ENCODE data around the gene GPR25.

The GPR25 gene, protein sequence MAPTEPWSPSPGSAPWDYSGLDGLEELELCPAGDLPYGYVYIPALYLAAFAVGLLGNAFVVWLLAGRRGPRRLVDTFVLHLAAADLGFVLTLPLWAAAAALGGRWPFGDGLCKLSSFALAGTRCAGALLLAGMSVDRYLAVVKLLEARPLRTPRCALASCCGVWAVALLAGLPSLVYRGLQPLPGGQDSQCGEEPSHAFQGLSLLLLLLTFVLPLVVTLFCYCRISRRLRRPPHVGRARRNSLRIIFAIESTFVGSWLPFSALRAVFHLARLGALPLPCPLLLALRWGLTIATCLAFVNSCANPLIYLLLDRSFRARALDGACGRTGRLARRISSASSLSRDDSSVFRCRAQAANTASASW

DNA sequence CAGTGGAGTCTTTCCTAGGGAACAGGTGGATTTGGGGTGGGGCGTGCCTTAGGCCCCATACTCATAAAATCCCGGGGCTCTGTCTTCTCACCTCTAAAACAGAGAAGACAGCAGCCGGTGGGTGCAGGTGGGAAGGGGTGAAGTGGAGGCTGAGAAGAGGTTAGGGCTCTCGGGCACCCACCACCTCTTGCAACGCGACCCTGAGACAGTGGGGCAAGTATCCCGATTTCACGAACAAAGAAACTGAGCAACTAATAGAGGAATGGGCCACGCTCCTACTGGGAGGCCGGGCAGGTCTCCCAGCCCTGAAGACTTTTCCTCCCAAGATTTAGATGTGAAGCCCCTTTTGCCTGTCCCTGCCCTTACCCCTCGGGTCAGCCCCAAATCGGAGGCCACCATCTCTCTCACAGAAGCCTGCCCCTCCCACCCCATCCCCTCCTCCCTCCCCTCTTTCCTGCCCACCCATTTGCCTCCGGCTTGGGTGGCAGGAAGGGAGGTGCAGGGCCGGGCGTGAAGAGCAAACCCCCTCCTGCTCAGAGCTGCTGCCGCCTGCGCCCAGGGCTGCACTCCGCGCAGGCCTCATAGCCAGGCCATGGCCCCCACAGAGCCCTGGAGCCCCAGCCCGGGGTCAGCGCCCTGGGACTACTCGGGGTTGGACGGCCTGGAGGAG, at the start of gene GPR25:
Gene GPR25 (plus strand): TSS at position 536 of the 670 bp plus-strand sequence. CDS start 57 bp downstream, at position 593.
- DNase-seq, result no peak

DNA sequence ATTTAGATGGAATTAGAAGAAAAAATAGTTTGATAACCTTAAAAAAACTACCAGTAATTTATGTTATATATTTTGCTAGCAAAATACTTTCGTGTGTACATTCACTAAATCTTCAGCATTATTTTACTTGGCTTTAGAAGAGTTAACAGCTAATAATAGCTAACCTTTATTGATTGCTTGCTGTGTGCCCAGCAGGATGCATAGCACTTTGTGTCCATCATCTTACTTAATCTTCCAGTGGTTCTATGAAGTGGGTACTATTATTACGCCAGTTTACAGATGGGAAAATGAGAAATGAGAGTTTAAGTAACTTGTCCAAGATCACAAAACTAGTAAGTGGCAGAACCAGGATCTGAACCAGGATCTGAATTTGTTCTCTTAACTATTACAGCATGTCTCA, 41.7 kb upstream of the GPR25 start:
- DNase-seq, result no peak

DNA sequence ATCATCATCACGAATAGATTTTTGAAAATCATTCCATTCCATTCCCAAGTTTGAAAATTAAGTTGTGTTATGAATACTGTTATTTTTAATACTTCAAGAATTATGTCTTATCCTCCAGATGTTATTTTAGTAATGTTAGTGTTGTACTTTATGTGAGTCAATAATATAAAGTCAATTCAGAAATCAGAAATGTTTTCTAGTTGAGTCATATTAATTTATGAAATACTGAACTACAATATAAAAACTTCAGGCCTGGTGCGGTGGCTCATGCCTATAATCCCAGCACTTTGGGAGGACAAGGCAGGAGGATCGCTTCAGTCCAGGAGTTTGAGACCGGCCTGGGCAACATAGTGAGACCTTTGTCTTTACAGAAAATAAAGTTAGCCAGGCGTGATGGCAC, 38.4 kb upstream of the GPR25 start:
- no peak for DNase-seq

DNA sequence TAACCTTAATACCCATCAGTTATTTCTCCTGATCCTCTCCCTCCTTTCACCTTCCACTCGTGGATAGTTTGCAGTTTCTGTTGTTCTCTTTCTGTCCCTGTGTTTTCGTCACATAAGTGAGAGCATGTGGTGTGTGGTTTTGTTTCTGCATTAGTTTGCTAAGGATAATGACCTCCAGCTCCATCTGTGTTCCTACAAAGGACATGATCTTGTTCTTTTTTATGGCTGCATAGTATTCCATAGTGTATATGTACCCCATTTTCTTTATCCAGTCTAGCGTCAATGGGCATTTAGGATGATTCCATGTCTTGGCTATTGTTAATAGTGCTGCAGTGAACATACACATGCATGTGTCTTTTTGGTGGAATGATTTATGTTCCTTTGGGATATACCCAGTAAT, 36.6 kb upstream of the GPR25 start:
- no peak for DNase-seq

DNA sequence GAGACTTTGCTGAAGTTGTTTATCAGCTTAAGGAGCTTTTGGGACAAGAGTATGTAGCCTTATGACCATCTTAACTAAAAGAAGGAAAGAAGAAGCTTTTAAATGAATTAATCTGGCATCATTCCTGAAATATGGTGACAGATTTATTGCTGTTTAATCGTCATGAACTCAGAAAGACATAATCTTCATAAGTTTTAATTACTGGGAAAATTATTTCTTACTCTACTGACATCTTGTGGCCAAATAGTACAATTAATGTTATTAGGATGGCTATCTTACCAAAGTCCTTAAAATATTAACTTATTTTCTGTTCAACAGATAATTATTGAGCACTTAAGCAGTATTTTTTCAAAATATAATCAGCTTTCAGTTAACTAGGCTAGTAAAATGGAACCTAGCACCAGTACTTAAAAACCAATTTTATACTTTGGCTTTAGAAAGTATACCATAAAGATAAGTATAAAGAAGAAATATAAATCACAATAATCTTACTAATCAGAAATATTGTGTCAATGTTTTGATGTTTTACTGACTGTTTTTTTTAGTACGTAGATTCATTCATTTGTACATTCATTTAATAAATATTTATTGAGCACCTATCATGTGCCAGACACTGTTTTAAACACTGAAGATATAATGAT, 34.7 kb upstream of the GPR25 start:
- DNase-seq, result no peak

DNA sequence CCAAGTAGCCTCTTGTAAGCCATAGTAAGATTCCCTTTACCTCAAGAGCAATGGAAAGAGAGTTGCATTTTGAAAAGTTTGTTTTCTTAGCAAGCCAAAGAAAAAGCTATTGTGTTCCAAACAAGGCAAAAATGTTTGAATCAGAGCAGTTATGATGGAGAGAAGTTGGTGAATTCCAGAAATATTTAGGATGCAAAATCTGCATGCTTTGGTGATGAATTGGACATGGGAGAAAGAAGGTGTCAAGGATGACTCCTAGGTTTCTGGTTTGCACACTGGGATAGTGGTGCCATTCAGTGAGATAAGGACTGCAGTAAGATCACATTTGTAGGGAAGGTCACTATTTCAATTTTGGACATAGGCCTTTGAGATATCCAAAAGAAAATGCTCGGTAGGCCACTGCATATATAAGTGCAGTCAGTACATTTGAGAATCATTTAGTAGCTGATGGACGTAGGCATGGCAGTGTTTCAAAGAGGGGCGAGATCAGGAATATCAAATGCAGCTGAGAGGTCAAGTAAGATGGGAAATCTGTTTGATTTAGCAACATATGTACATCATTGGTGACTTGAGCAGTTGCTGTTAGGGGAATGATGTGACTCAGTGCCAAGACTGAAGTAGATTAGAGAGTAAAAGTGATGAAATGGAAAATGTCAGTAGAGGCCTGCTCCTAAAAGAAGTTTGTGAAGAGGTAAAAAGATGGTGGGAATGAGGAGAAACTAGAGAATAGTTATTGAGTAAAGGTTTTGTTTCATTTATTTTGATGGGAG, 33.9 kb upstream of the GPR25 start:
- no peak for DNase-seq

DNA sequence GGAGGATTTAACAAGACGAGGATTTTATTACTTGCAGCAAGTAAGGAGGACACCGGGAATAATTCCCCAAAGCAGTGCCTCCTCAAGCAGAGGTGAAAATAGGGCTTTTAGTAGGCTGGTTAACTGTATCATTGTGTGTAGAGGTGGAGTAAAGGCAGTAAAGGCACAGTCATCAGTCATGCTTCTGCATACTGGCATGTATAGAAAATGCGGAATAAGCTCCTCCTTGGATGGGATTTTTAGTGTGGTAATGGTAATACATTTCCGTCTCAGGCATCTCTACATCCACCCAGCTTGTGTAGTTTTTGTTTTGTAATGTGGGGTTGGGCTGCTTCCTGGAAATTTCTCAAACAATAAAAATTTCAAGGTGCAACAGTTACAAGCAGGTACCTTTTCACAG, 27.4 kb upstream of the GPR25 start:
- DNase-seq, result no peak

DNA sequence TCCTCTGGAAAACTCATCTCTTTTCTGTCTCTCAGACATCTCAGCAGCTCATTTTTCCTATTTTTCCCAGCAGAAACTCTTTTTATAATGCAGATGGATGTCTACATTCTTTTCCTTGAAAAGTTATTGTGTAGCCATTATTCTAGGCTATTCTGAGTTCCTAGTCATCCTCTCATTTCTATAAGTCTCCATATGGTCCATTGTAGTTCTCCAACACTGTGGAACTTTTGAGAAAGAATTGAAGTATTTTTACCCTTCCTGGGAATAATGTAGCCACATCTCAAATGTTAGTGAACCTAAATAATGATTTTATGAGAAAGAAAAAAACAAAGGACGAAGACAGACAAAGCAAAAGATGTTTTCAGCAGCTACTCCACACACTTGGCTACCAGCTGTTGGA, 26.4 kb upstream of the GPR25 start:
- no peak for DNase-seq

DNA sequence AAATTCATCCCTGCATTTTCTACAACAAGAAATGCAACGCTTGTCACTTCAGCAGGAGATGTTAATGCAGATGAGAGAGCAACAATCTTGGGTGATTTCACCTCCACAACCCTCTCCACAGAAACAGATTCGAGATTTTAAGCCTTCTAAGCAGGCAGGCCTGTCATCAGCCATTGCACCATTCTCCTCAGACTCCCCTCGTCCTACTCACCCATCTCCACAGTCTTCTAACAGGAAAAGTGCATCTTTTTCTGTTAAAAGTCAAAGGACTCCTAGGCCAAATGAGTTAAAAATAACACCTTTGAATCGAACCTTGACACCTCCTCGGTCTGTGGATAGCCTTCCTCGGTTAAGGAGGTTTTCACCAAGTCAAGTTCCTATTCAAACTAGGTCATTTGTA, 23.4 kb upstream of the GPR25 start:
- no peak for DNase-seq

DNA sequence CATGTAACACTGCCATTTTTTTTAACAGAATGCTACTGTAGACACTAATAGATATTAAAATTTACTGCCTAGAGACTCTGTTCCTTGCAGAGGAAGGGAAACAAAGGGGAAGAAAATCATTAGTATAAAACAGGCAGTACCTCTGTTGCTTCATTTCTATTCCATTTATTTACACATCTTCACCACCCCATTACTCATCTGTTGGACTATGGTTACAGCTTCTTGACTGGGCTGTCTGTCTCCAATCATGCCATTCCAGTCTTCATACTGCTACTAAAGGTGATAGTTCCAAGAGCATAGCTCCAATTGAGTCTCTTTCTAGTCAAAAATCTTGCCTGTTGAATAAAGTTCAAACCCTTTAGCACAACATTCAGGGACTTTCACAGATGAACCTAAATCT, 22.2 kb upstream of the GPR25 start:
- DNase-seq, result no peak

DNA sequence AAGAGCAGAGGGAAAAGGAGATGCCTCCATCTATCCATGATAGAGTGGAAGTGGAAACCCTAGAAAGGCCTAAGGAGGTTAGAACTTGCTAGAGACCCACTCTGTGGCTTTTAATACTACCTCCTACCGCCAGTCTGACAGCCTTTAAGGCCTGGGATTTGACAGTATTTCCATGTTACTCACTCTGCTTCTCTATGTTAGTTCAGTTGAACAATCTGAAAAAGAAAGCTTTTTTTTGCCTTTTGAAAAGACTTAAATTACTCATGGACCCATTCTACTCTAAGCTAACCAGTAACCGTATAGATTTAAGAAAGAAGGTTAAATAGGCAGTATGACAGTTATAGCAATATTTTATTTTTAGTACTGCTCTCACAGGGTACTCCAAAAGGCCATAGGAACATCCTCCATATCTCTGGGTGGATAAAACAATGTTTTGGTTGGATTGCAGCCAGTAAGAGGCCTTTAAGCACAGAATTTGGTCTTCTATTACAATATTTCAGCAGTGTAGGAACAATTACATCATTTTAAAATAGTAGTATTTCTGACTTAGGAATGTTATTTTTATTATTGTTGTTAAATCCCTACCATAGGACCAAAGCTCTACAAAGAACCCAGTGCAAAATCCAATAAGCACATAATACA, 15.9 kb upstream of the GPR25 start:
- DNase-seq, result no peak

DNA sequence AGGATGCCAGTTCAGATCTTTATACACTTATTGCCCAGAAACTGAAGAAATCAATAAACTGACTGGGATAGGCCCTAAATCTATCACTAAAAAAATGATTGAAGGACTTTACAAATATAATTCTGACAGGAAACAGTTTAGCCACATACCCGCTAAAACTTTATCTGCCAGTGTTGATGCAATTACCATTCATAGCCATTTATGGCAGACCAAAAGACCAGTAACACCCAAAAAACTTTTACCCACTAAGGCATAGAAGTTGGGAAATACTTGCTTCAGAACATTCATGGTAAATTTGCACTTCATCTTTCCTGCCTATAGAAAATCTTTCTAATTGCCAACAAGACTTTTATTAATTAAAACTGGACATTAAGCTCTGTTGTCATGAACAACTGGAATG, 15.0 kb upstream of the GPR25 start:
- no peak for DNase-seq

DNA sequence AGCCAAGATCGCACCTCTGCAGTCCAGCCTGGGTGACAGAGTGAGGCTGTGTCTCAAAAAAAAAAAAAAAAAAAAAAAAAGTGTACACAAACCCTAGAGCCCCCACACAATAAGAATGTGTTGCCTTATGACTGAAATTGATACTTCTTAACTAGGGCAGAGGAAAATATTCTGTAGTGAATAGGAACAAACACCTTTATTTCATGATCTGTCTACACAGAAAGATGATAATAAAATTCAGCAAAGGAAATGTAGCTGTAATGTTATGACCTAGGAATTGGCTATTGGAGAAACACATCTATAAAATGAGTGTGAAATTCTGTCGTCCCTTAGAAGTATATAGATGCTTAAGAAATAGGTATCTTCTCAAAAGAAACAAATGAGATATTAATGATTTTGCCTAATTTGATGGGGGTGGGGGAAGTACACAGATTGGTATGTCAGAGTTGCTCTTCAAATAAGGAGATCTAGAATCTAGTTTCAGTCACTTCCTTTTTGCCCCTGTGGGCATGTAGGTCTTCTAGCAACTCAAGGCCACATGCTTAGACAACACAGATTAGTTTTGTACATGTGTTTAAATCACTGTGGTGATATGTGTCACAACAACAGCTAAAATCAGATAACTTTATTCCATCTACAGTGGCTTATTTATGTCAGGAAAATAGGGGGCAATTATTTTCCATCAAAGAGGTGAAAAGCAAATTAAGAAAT, 10.7 kb upstream of the GPR25 start:
- DNase-seq, result no peak

DNA sequence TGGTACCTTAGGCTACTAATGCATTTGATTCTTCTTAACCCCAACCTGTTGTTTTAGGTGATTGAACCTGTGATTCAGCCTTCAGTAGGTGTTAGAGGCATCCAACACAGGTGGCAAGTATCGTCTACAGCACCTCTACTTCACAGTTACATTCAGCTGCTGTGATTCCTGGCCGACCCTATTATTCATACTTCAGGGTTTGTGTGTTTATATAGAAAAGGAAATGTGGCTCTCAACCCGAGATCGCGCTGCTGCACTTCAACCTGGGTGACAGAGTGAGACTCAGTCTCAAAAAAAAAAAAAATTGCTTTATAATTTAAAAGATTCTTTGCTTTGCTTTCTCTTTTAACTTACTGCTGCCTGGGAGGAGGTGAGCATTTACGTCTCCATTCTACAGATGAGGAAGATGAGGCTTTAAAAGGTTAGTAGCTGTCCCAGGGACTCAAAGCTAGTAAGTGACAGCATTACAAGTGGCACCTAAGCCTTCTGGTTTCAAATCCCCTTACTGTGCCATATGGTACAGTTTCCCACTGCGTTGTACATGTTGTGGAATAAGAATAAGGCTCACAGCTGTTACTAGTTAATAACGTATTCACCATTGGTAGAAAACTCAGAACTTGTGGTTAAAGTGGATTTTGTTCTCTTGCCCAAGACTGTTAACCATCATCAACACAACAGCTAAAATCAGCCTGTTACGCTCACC, 9.9 kb upstream of the GPR25 start:
- DNase-seq, result no peak

DNA sequence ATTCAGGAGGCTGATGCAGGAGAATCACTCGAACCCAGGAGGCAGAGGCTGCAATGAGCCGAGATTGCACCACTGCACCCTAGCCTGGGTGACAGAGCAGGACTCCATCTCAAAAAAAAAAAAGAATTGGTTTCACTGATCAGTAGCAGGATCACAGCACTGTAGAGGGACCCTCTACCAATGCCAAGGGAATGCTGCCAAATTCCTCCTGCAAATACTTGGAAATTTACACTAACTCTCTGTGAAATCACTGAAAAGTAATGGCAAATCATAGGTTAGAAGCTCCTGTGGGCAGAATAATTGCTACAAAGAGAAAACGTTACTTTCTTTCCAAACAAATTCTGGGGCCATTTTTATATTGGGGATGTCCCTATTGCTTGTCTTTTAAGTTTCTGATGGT, 6.7 kb upstream of the GPR25 start:
- no peak for DNase-seq

DNA sequence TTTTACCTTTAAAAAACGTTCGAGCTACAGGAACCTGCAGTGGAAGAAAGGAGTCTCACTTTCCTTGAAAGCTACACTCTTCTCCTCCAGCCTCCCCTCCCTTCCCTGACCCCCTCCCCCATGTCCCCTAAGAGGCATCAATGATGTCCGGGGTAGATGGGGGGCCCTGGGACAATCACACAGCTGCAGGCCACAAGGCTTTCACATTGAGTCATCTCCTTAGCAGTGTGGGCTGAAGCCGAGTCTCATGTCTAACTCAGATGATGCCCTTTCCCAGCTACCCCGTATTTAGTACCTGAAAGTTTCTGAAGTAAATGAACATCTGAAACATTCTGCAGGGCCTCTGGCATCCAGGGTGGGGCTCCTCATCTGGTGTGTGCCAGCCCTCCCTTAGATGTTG, 6.3 kb upstream of the GPR25 start:
- no peak for DNase-seq

DNA sequence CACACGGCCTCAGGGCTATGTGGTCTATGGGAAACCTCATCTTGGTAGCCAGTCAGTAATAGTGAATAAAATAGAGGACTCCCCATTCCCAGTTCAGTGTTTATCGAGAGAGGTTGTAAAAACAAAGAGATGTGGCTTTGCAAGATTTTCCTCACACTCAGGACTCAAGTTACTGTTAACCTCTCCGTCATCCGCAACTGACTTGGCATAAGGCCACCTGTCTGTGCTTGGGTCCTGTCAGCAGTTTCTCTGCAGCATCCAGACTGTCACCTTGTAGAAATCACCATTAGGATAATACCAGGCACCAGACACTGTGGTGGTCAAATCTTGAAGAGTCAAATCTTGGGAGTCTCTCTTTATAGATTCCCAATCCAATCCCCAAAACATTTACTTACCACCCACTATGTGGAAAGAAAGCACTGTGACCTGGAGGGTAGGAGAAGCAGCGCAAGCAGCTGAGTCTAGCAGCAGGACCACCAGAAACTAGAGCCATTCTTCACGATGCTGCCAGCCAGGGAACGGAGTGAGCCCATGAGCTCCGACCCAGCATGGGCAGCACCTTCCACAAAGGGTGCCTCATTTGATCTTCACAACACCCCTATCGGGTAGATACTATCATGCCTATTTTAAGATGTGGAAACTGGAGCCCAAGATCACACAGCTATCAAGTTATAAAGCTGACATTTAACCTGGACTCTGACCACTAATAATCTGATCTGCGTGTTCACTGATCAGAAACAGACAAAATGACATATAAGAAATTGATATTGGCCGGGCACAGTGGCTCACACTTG, 5.6 kb upstream of the GPR25 start:
- DNase-seq, result no peak

DNA sequence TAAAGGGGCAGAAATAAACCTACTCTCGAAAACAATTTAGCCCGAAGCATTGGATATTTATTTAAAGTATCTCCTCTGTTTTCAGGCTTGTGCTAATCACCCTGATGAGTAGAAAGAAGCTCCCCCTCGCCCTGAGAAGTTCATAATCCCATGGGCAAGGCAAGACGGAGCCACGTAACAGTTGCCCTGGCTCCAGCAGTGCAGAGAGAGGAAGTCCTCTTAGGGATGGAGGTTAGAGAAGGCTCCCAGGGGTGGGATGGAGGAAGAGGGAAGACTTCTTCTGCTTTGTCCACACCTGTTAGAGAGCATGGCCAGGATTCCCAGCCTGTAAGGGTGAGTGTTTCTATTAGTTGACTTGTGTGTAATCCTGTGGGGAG, 3.4 kb upstream of the GPR25 start:
- no peak for DNase-seq

DNA sequence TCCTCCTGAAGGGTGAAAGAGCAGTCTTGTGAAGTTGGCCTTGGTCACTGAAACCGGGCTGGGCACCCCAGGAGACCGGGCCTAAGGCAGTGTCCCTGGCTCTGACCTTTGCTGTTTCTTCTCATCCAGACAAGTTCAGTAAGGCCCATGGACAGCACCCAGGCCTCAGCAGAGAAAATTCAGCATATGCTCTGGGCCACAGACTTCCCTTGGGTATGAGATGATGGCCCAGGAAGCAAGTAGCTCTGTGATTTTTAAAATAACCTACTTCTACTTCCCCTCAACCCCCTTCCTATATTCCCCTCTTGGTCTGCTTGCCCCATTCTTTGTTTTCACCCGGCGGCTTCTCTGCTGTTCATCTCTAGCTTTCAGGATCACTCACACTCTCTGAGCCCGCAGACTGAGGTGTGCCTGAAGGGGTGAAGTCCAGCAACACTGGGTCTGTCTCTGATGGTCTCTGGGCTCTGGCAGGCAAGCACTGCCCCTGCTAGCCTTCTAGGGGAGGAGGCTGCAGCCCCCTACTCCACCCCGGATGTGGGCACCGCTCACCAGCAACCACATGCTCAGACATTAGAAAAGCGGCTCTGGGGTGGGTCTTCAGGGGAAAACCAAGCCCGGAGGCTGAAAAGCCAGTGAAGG, 2.9 kb upstream of the GPR25 start:
- no peak for DNase-seq

DNA sequence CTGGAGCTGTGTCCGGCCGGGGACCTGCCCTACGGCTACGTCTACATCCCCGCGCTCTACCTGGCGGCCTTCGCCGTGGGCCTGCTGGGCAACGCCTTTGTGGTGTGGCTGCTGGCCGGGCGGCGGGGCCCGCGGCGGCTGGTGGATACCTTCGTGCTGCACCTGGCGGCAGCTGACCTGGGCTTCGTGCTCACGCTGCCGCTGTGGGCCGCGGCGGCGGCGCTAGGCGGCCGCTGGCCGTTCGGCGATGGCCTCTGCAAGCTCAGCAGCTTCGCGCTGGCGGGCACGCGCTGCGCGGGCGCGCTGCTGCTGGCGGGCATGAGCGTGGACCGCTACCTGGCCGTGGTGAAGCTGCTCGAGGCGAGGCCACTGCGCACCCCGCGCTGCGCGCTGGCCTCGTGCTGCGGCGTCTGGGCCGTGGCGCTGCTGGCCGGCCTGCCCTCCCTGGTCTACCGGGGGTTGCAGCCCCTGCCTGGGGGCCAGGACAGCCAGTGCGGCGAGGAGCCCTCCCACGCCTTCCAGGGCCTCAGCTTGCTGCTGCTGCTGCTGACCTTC, 412 bp downstream of the GPR25 start:
- no peak for DNase-seq
